H1 (cell line): Measurements from ENCODE around the gene GREB1. TPM values are rescaled to one million over a fixed set of nuclear protein-coding genes. Genes with fewer than 3 reads are reported as not detected.
A peak's percentile ranks its signal among the peaks of the same experiment; 100 is the strongest.

Experiments
- CTCF ChIA-PET: fragments of 300-600 bp; sonication (Branson Sonifier 250); formaldehyde crosslinking; loops from one replicate; lab custom pipeline; 2021; ENCODE audit not compliant: partially characterized antibody; lab: Charles Lee
- POLR2A ChIA-PET: fragments of 300-600 bp; sonication (Branson Sonifier 250); formaldehyde crosslinking; loops from one replicate; lab custom pipeline; 2021; ENCODE audit warnings: inconsistent platforms; ENCODE audit not compliant: partially characterized antibody; lab: Charles Lee
- DNase-seq, 2 experiments: peaks; one replicate each; pipeline versions ENCODE4 v3.0.0 to v3.0.0-alpha.2; 2010 to 2022; ENCODE audit warnings: low spot score in 2 of 2, low read depth in 1 of 2, mixed read lengths in 1 of 2
- FAIRE-seq: peaks from 2 replicates; lab custom pipeline; 2011; peaks lifted over from hg19 to GRCh38; lab: Jason Lieb, UNC
- H2AFZ ChIP-seq: 2 replicates; pipeline ENCODE4 v1.8.1; 2012; ENCODE audit warnings: low read length, inconsistent platforms
- H2AK5ac ChIP-seq: 2 replicates; pipeline ENCODE4 v1.6.1; 2013; ENCODE audit warnings: low read depth, low read length
- H2BK120ac ChIP-seq: replicated peaks from 2 replicates; pipeline ENCODE3; 2013; ENCODE audit warnings: low read depth, low read length, inconsistent platforms
- H2BK12ac ChIP-seq: 2 replicates; pipeline ENCODE4 v1.6.1; 2013; ENCODE audit warnings: low read depth, low read length
- H2BK15ac ChIP-seq: 2 replicates; pipeline ENCODE4 v1.6.1; 2013; ENCODE audit warnings: low read length
- H2BK20ac ChIP-seq: 2 replicates; pipeline ENCODE4 v1.6.1; 2013; ENCODE audit warnings: low read length
- H2BK5ac ChIP-seq: 2 replicates; pipeline ENCODE4 v1.6.1; 2013; ENCODE audit warnings: low read depth, low read length
- H3K14ac ChIP-seq: 2 replicates; pipeline ENCODE4 v1.6.1; 2013; ENCODE audit warnings: inconsistent platforms; ENCODE audit not compliant: insufficient read length
- H3K18ac ChIP-seq: 2 replicates; pipeline ENCODE4 v1.6.1; 2013; ENCODE audit warnings: low read length; ENCODE audit errors: extremely low read depth
- H3K23ac ChIP-seq: 2 replicates; pipeline ENCODE4 v1.6.1; 2013; ENCODE audit warnings: inconsistent platforms; ENCODE audit not compliant: insufficient read length
- H3K23me2 ChIP-seq: 2 replicates; pipeline ENCODE4 v1.6.1; 2013; ENCODE audit warnings: low read depth, low read length
- H3K27ac ChIP-seq: 2 replicates; pipeline ENCODE4 v1.6.1; 2011; ENCODE audit warnings: low read depth, low read length, inconsistent platforms
- H3K27me3 ChIP-seq, 4 experiments: replicated peaks in 1 of 4; 1 replicate in 1 of 4; 2 replicates in 3 of 4; pipeline versions ENCODE4 v1.6.1 to v1.8.1; 2011 to 2013; ENCODE audit warnings: low read length in 3 of 4, mild to moderate bottlenecking in 3 of 4, inconsistent platforms in 2 of 4, mixed read lengths in 2 of 4, moderate library complexity in 1 of 4; ENCODE audit not compliant: control insufficient read depth in 3 of 4, insufficient read depth in 3 of 4; ENCODE audit errors: extremely low read depth in 1 of 4
- H3K36me3 ChIP-seq, 4 experiments: 2 replicates each; pipeline versions ENCODE4 v1.6.1 to v1.8.1; 2011 to 2013; ENCODE audit warnings: mild to moderate bottlenecking in 4 of 4, low read length in 3 of 4, moderate library complexity in 2 of 4, control low read depth in 1 of 4, inconsistent platforms in 1 of 4; ENCODE audit not compliant: insufficient read depth in 4 of 4, control insufficient read depth in 2 of 4
- H3K4ac ChIP-seq: replicated peaks from 2 replicates; pipeline ENCODE3; 2013; ENCODE audit warnings: low read length, low read depth, mixed read lengths, inconsistent platforms; ENCODE audit not compliant: insufficient read length
- H3K4me1 ChIP-seq, 4 experiments: replicated peaks in 1 of 4; 1 replicate in 1 of 4; 2 replicates in 3 of 4; pipeline versions ENCODE4 v1.6.1 to v1.8.1; 2011 to 2013; ENCODE audit warnings: low read length in 3 of 4, inconsistent platforms in 2 of 4, mixed read lengths in 1 of 4; ENCODE audit not compliant: insufficient read depth in 4 of 4, control insufficient read depth in 3 of 4
- H3K4me2 ChIP-seq, 2 experiments: 2 replicates each; pipeline versions ENCODE4 v1.6.1 to v1.8.1; 2011 to 2013; ENCODE audit warnings: low read depth in 2 of 2, low read length in 2 of 2, control low read depth in 1 of 2, inconsistent platforms in 1 of 2, mild to moderate bottlenecking in 1 of 2; ENCODE audit not compliant: insufficient read depth in 1 of 2
- H3K4me3 ChIP-seq, 4 experiments: fragments of 200-600, 300-600 bp in 1 of 4; sonication (generic), shearing (Covaris generic), sonication (Bioruptor Twin) in 1 of 4; 2 replicates each; pipeline versions ENCODE4 v1.5.1 to v1.8.1; 2011 to 2016; ENCODE audit warnings: low read length in 4 of 4, low read depth in 3 of 4, control low read depth in 2 of 4, inconsistent platforms in 2 of 4, mild to moderate bottlenecking in 2 of 4, mixed read lengths in 1 of 4, moderate library complexity in 1 of 4; ENCODE audit not compliant: insufficient read depth in 2 of 4; ENCODE audit errors: extremely low read depth in 1 of 4
- H3K56ac ChIP-seq: replicated peaks from 2 replicates; pipeline ENCODE3; 2013; ENCODE audit warnings: low read depth, mild to moderate bottlenecking, mixed read lengths, low read length, inconsistent platforms; ENCODE audit not compliant: insufficient read length
- H3K79me1 ChIP-seq: 2 replicates; pipeline ENCODE4 v1.6.1; 2013; ENCODE audit warnings: low read depth, low read length, control low read depth
- H3K79me2 ChIP-seq, 2 experiments: 2 replicates each; pipeline versions ENCODE4 v1.6.1 to v1.8.1; 2012 to 2013; ENCODE audit warnings: low read length in 2 of 2, mild to moderate bottlenecking in 2 of 2, inconsistent platforms in 1 of 2; ENCODE audit not compliant: insufficient read depth in 2 of 2, control insufficient read depth in 1 of 2
- H3K9ac ChIP-seq, 4 experiments: replicated peaks in 1 of 4; 1 replicate in 1 of 4; 2 replicates in 3 of 4; pipeline versions ENCODE4 v1.6.1 to v1.8.1; 2011 to 2013; ENCODE audit warnings: low read depth in 3 of 4, low read length in 3 of 4, control low read depth in 2 of 4, mild to moderate bottlenecking in 2 of 4, moderate library complexity in 2 of 4, inconsistent platforms in 1 of 4; ENCODE audit errors: extremely low read depth in 1 of 4
- H3K9me3 ChIP-seq, 2 experiments: 2 replicates each; pipeline versions ENCODE4 v1.6.1 to v1.8.1; 2012 to 2013; ENCODE audit warnings: mild to moderate bottlenecking in 2 of 2, moderate library complexity in 2 of 2, control low read depth in 1 of 2, inconsistent platforms in 1 of 2, low read depth in 1 of 2, low read length in 1 of 2, mixed read lengths in 1 of 2; ENCODE audit not compliant: insufficient read depth in 2 of 2
- H4K20me1 ChIP-seq, 2 experiments: replicated peaks in 1 of 2; 2 replicates each; pipeline versions ENCODE3 to v1.8.1; 2011 to 2013; ENCODE audit warnings: inconsistent platforms in 2 of 2, low read length in 2 of 2, mild to moderate bottlenecking in 1 of 2; ENCODE audit not compliant: insufficient read depth in 2 of 2, control insufficient read depth in 1 of 2
- H4K5ac ChIP-seq: 2 replicates; pipeline ENCODE4 v1.6.1; 2013; ENCODE audit warnings: low read length, low read depth, mixed read lengths, inconsistent platforms; ENCODE audit not compliant: insufficient read length
- H4K8ac ChIP-seq: 2 replicates; pipeline ENCODE4 v1.8.0; 2013; ENCODE audit warnings: mild to moderate bottlenecking, moderate library complexity, low read length, inconsistent platforms; ENCODE audit not compliant: insufficient read depth; ENCODE audit errors: extremely low read depth
- H4K91ac ChIP-seq: replicated peaks from 2 replicates; pipeline ENCODE3; 2013; ENCODE audit warnings: low read length, mixed read lengths, inconsistent platforms; ENCODE audit not compliant: insufficient read length
- BCL11A ChIP-seq, 2 experiments: IDR thresholded peaks; one replicate each; pipeline ENCODE4 v1.6.1; 2011; ENCODE audit warnings: low read depth in 2 of 2, low read length in 2 of 2, mild to moderate bottlenecking in 2 of 2
- CHD2 ChIP-seq: IDR thresholded peaks from 2 replicates; pipeline ENCODE4 v1.6.1; 2012; ENCODE audit warnings: low read length, improper control_type of control experiment
- HDAC6 ChIP-seq: IDR thresholded peaks from one replicate; pipeline ENCODE4 v1.7.1; 2012; ENCODE audit warnings: low read depth, mild to moderate bottlenecking, inconsistent platforms, low read length, moderate library complexity
- JUN ChIP-seq: IDR thresholded peaks from 2 replicates; pipeline ENCODE4 v1.6.1; 2011; ENCODE audit warnings: low read depth, mild to moderate bottlenecking, improper control_type of control experiment, low read length
- NRF1 ChIP-seq: IDR thresholded peaks from 2 replicates; pipeline ENCODE4 v1.6.1; 2011; ENCODE audit warnings: mild to moderate bottlenecking, low read depth, low read length, improper control_type of control experiment
- RNF2 ChIP-seq: fragments of 200-900, 300-1000 bp; sonication (generic); IDR thresholded peaks from 2 replicates; pipeline ENCODE4 v1.7.1; 2016; ENCODE audit warnings: borderline replicate concordance, low read depth, mild to moderate bottlenecking, antibody characterized with exemption, low read length; ENCODE audit not compliant: poor library complexity, severe bottlenecking; ENCODE audit errors: missing control alignments
- SIX5 ChIP-seq: IDR thresholded peaks from 2 replicates; pipeline ENCODE4 v1.6.1; 2011; ENCODE audit warnings: mild to moderate bottlenecking, low read depth, low read length
- WGBS, 2 experiments: shearing (Covaris generic) in 1 of 2; methylation state at CpG; one replicate each; pipeline versions ENCODE4 v1.1.6 to v1.1.7; 2013 to 2015; ENCODE audit warnings: low lambda C conversion rate in 2 of 2, mixed read lengths in 2 of 2, inconsistent platforms in 1 of 2, low coverage in 1 of 2, missing lambda C conversion rate in 1 of 2; ENCODE audit not compliant: insufficient replicate concordance in 2 of 2, insufficient coverage in 1 of 2, insufficient read length in 1 of 2; ENCODE audit errors: extremely low coverage in 1 of 2, missing lambda C conversion rate in 1 of 2; 5-methylcytosine and 5-hydroxymethylcytosine counted together
- polyA plus RNA-seq, 7 experiments: library from polyadenylated mRNA; depleted of rRNA in 3 of 7; stranded (reverse) in 5 of 7; unstranded in 2 of 7; fragments of >200 nt in 5 of 7; fragments of 200-250 nt in 2 of 7; gene quantifications; 1 replicate in 5 of 7; 2 replicates in 1 of 7; 4 replicates in 1 of 7; pipeline versions ENCODE4 v1.2.1 to v1.2.3, GENCODE V29; 2011 to 2013; ENCODE audit warnings: missing spikeins in 2 of 7, mixed read lengths in 2 of 7
- total RNA-seq: library from RNA; stranded (reverse); fragmentation: NEBNext Ultra II Directional; extraction: Animal tissue kit (Norgen Biotek cat#: 25700); gene quantifications from 2 replicates; pipeline ENCODE4 v1.2.1, GENCODE V29; 2021
- TF ChIP-seq, protein P1 (sequence below): IDR thresholded peaks from 2 replicates; pipeline ENCODE4 v1.6.1; 2012; ENCODE audit warnings: inconsistent platforms
- TF ChIP-seq, protein P2 (sequence below), 3 experiments: IDR thresholded peaks; 1 replicate in 2 of 3; 2 replicates in 1 of 3; pipeline versions ENCODE4 v1.5.1 to v1.6.1; 2011; ENCODE audit warnings: low read length in 3 of 3, mild to moderate bottlenecking in 3 of 3, inconsistent platforms in 2 of 3, low read depth in 1 of 3, moderate library complexity in 1 of 3; ENCODE audit not compliant: insufficient read depth in 1 of 3; ENCODE audit errors: control extremely low read depth in 1 of 3

GREB1 gene
- total and polyA plus RNA-seq, 2 of the 8 experiments (the other 6 are each of a cell fraction or from before 2014, with no cell fraction given): 7.9 to 43.4 TPM

DNA sequence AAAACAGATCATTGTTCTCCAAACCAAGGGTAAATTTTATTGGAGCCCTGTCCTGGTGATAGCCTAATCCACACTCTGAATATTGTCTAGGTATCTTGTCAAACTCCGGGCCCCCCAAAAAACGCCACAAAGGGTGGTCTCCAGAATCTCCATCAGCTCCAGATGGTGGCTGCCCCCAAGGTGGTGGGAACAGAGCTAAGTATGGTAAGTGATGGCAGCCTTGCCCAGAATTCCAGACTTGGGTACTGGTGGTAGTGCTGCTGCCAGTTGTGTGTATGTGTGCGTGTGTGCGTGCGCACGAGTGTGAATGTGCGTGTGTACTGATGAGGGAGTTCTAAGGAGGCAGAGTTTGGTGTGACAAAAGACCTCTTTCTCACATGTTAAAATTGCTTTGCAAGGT is 51.2 kb downstream of the GREB1 start:
- FAIRE-seq (no peak), DNase-seq (no peak)
- Histone ChIP-seq H2BK20ac (peak overlapping the region; percentile 93; the same call in 1 of the 2 replicates), H3K23me2 (no peaks in the 10 kb centered on the region), H3K27me3 (no peaks in the 10 kb centered on the region), H3K4me1 (peaks cover 2 to 4% (median 2%) of the 10 kb centered on the region in 4 experiments; a peak in 5 of 7 replicates), H3K4me2 (no peak overlapping the region), H2BK15ac (no peak overlapping the region), H3K56ac (no peak overlapping the region), H3K14ac (no peak overlapping the region), H3K18ac (no peak overlapping the region), H2BK5ac (no peak overlapping the region; the same call in 1 of the 2 replicates), H3K9ac (no peak overlapping the region), H3K23ac (no peak overlapping the region), H3K79me2 (no peaks in the 10 kb centered on the region), H3K79me1 (no peaks in the 10 kb centered on the region), H2AK5ac (no peak overlapping the region), H3K4me3 (no peak overlapping the region), H3K36me3 (no peaks in the 10 kb centered on the region; a peak in 1 of 8 replicates), H2AFZ (no peak overlapping the region), H2BK120ac (no peak overlapping the region), H3K27ac (no peak overlapping the region), H3K9me3 (no peaks in the 10 kb centered on the region), H2BK12ac (no peak overlapping the region; the same call in 1 of the 2 replicates), H3K4ac (no peak overlapping the region), H4K91ac (no peak overlapping the region), H4K8ac (no peak overlapping the region), H4K5ac (no peak overlapping the region), H4K20me1 (no peaks in the 10 kb centered on the region)
- WGBS, 2 experiments: 92% methylated on average over 7 of the region's 7 CpGs; no CpG with 5 or more reads in 1 of the 2 experiments
- ChIA-PET CTCF (interaction anchor here (0.6 to 19.6 kb wide), 33 partner anchors 9 to 454 kb away, joined by 3 to 558 read pairs (median 5); partner anchors contain the start of genes E2F6 and GREB1), POLR2A (no interaction called here)
- no peak for TF ChIP-seq NRF1
- TF ChIP-seq, protein P1, sequence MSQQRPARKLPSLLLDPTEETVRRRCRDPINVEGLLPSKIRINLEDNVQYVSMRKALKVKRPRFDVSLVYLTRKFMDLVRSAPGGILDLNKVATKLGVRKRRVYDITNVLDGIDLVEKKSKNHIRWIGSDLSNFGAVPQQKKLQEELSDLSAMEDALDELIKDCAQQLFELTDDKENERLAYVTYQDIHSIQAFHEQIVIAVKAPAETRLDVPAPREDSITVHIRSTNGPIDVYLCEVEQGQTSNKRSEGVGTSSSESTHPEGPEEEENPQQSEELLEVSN: no peak
- TF ChIP-seq BCL11A (IDR thresholded peaks at IDR 0.05; ENCODE audit: low read depth in 2 of 2, low read length in 2 of 2): no peak
- no peak for TF ChIP-seq SIX5
- no peak for TF ChIP-seq HDAC6
- no peak for TF ChIP-seq RNF2
- TF ChIP-seq, protein P2, sequence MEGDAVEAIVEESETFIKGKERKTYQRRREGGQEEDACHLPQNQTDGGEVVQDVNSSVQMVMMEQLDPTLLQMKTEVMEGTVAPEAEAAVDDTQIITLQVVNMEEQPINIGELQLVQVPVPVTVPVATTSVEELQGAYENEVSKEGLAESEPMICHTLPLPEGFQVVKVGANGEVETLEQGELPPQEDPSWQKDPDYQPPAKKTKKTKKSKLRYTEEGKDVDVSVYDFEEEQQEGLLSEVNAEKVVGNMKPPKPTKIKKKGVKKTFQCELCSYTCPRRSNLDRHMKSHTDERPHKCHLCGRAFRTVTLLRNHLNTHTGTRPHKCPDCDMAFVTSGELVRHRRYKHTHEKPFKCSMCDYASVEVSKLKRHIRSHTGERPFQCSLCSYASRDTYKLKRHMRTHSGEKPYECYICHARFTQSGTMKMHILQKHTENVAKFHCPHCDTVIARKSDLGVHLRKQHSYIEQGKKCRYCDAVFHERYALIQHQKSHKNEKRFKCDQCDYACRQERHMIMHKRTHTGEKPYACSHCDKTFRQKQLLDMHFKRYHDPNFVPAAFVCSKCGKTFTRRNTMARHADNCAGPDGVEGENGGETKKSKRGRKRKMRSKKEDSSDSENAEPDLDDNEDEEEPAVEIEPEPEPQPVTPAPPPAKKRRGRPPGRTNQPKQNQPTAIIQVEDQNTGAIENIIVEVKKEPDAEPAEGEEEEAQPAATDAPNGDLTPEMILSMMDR (IDR thresholded peaks at IDR 0.05; ENCODE audit: control extremely low read depth in 1 of 3, insufficient read depth in 1 of 3, low read depth in 1 of 3, low read length in 3 of 3): no peak
- no peak for TF ChIP-seq JUN
- TF ChIP-seq CHD2: no peak
